ENCODE data around the gene CTNNA3.

The CTNNA3 gene

DNA sequence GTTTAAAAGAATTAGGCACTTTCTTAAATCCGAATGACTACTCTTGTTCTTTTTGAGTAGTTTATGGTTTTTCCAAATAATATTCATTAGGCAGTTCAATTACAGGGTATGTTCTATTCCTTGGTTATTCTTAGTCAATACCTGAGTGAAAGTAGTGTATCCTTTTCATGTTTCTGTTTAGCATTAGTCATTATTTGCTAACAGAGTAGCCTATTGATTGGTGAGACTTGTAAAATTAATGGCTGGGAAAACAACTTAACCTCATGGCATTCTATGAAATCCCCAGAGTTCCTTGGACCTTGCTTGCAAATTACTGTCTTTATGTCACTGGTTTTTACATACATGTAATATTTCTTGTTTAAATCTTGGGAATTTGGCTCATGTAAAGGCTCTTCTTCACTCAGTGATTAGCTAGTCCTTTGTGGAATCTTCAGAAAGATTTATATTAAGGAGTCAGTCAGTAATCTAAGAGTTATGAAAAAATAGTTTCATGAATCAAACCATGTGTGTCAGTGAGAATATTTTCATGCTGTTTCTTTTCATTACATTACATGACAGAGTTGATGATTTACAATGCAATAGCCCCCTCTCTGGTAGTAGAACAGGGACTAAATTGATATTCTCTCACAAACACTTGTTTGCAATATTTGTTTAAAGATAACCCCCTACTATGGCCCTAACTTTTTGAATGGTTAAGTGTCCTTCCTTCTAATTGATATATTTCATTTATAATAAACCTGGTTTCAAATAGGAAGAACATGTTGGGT is 851.6 kb downstream of the CTNNA3 start:
- no peak for FAIRE-seq

DNA sequence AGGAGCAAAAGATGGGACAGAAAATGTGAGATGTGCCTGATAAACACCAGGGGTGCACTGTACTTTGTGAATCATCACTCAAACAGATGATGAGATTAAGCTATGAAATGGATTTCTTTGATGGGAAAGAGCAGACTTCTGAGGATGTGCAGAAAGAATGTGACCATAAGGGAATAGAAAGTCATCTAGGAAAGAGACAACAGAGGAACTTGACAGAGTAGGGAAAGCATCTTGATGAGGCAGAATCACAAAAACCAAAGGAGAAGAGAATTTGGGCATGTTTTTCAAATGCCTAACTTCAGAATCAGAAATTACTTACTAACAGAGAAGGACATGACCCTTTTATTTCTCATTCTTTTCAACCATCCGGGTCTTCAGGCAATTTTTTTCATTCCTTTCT is 852.6 kb downstream of the CTNNA3 start:
- no peak for FAIRE-seq

DNA sequence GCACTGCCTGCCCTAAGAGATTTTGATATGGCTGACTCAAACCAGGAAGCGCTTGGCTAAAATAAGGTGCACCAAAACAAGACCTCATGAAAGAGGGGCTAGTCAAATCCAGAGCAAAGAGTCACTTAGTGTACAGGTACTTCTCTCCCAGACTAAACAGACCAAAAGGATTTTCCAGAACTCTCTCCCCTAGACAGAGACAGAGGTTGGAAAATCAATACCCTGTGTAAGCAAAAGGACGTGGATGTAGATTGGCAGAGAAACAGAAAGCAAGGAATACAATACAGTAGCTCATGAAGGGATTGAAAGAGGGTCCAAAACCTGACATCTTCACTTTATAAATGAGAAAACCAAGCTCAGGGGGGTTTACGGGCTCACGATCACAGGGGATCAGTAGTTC is 853.1 kb downstream of the CTNNA3 start:
- FAIRE-seq = no peak

DNA sequence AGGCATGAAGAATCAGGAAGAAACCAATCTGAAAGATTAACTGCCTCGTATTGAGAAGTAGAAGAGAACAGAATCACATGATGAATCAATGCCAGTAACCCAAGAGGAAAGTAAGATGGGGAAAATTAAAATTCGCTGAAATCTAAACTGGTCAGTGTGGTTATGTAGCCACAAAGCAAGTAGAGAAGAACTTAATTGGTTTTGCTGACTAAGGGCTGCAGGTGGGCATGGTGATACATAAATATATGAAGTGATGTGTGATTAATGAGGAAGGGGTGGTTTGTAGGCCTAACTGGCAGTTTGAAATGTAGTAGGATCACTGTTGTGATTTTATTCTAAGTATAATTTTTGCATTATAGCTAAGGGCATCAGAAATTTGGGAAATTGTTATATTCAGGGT is 853.6 kb downstream of the CTNNA3 start:
- FAIRE-seq = no peak

DNA sequence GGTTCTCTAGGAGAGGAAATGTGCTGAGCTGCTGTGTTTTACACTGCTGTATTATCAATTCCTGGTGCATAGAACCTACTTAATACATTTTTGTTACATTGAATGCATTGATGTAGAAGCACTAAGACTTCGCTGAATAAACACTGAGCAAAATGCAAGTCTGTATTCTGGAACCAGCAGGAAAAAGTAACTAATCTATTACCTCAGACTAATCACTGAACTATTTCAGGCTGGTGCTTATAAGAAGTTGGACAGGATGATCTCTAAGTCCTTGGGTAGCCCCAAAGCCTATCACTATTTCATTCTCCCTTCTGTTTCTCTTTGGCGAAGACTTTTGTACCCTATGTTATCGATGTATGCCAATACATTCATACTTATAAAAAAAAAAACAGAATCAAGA is 857.3 kb downstream of the CTNNA3 start:
- FAIRE-seq = no peak

DNA sequence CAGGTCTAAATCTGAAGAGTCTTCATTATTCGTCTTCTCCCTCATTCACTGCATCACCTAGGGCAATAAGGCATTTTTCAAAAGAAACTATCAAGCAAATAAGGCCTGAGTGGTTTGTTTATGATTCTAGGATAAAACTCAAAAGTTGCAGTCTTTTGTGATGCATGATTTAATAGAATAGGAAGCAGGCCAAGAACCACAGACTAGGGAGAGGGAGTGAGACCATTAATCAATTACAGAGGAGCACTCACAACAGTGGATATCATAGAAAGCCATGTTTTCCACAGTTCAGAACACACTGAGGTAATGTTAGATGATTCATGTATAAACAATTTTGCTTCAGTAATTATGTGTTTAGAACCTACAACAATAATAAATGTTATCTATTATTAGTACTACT is 858.0 kb downstream of the CTNNA3 start:
- FAIRE-seq = no peak

DNA sequence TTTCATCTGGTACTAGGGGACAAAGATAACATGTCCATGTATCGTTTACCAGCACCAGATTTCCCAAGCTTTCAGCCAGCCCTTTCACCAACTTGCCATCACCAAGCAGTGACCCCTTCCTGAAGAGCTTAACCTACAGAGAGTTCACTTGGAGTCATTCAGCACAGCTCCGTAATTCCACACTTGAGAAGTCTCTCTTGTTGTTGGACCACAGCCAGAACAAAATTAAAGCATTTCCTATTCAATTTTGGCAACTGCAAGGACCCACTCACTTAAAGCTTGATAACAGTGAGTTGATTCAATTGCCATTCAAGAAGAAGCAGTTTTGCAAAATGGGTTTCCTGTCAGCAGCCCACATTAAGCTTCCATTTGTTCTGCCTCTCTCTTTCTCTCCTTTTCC is 858.7 kb downstream of the CTNNA3 start:
- no peak for FAIRE-seq

DNA sequence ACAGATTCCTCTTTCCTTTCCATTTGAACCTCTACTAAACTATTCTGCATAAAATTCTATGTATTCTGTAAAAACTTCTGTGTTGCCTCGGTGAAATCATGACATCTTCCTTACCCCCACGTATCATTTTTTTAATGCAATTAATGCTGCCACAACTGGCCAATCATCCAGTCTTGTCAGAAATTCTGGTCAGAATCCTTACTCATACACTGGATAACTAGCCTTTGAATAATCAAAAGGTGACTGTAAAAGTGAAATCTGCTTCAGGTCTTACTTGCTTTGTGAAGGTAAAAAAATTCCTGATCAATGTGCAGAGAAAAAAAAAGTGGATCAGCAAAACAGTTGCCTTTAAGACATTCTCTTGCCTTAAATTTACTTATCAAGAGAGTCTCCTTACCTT is 859.2 kb downstream of the CTNNA3 start:
- no peak for FAIRE-seq

DNA sequence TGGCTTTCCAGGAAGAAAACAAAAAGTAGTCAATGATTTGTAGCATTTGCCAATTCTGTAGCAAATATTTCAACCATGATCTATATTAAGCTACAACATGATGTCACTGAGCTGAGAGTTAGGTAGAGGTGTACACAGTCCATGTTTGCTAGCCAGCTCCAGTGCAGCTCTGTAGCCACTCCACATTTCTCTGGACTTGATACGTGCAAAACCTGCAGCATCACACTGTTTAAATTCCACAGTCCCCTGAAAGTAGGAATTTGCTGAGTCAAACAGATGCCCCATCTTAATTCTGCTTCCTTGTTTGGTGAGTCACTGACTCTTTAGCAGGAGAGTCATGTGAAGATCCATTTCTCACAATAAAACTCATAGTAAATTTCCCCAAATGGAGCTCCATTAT is 859.9 kb downstream of the CTNNA3 start:
- no peak for FAIRE-seq

DNA sequence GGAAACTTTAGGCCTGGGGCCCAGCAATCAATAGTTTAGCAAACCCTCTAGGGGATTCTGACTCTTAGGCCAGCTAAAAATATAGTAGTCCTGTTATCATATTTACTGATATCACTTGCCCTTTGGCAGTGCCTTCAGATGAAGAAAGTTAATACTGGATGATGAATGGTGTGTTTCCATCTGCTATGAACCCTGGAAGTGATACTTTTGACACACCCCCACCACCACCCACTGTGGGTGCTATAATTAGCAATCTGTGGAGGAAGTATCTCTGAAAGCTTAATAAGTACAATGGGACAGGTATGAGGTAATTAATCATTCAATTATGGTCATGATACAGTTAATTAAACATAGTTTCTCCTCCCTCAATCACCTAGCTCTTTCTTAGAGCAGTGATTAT is 860.6 kb downstream of the CTNNA3 start:
- no peak for FAIRE-seq

DNA sequence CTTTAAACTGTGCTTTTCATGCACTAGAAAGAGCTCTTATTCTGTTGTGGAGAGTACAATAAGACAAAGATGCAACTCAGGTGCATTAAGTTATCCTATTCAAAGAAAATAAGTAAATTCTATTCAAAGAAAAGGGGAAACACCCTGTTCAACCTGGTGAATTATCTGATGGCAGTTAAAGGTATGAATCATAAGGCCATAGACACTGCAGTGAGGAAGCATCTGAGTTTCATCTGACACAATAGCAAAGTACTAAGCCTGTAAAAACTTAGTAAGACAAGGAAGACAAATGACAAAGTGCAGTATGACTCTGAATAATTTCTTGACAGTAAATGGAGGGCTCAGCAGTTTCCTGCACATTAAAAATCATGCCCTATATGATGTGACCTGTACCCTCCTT is 861.2 kb downstream of the CTNNA3 start:
- FAIRE-seq = no peak

DNA sequence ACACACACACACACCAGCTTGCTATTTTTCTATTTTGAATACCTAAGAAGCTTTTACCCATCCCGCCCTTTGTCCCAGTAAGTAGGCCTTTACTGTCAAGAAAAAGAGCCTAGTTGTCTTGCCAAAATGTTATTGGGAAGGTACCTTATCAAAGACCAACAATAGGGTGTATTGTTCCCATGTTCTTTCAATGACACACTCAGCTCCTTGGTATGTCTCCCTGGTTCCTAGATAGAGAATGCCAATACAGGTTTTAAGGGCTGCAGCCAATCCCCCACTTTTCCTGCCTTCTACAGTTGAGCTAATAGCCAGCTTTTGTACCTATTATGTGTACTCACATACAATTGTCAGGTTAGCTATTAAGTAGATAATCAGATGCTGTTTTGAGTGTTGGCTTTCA is 862.1 kb downstream of the CTNNA3 start:
- no peak for FAIRE-seq

DNA sequence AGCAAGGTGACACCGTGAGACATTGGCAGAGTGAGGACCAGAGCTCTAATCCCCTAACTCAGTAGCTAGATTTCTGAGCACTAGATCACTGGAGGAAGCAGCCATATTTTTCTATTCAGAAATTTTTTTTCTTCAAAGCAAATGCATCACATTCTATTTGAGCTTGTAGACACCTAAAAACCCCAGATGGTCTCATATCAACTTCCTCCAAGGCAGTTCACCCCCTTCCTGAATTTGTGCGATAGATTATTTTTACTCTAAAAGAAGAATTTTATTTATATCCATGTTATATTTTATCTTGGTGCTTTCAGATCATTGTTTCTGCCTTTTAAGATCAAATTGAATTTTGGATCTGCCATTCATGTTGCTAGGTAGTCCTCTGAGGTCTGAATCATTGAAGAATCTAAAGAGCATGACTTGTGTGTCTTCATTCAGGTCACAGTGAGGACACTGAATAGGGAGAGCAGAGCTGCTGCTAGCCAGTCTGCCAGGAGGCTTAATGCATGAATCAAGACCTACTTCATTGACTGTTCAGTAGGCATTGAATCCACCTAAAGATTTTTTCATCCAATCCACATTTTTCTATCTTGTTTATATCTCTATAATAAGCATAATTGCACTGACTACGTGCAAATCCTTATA is 863.1 kb downstream of the CTNNA3 start:
- FAIRE-seq = no peak

DNA sequence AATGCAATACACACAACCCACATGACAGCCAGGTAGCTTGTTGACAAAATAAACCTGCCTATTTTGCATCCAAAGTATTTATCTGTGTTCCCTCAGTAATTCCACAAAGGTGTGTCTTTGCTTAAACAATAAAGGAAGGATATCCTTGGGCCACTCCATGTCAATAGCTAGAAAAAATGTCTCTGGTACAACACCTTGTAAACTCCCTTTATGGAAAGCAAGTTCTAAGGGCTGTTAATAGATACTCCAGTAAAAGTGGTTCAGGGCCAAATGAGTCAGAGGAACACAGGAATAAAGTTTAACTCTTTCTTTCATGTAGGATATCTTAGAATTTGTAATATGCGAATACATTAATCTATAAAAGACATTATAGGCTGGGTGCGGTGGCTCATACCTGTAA is 867.0 kb downstream of the CTNNA3 start:
- no peak for FAIRE-seq

DNA sequence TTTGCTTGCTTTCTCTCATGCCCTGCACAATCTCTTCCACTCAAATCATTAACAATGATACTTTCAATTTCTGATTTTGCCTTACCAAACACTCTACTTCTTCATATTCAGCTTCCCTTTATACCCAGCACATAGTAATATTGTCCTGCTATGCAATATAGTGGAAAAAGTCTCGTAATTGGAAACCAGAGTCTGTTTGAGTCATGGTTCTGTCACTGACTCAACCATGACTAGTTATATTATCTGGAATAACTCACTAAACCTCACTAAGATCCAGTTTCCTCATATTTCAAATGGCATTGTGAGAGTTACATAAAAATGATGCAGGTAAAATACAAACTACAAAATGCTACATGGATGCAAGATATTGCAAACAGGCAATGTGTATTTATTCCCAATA is 868.6 kb downstream of the CTNNA3 start:
- FAIRE-seq = no peak

DNA sequence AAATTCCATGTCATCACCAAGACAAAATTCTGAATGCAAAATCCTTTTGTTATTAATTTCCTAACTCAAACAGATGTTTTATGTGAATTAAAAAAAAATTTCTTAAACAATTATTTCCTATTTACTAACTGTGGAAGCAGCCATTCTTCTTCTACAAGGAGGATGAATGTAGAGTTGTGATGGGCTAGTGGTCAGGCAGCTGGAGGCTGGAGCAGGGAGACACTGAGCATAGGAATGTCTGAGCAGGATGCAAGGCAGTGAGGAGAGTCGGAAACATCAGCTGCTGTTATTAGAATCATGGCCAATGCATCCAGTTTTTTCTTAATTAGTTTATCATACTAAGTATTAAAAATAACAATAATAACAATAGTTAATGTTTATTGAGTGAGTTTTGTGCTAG is 872.7 kb downstream of the CTNNA3 start:
- no peak for FAIRE-seq

DNA sequence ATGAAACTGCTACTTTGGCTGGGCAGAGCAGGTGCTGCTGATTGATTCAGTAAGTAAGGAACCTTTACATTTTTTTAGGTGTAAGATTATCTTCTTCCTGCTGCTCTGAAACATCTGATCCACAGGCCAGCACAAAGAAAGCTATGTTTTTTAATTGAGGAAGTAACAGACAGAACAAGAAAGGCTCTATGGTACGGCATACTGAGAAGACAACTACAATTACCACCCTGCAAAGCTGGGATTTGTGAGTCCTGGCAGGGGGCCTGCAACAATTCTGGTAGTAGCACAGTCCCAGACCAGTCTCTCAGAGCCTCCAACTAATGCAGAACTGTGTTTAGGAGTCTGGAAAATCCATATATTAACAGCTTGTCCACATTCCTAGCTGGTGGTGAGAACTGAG is 873.2 kb downstream of the CTNNA3 start:
- no peak for FAIRE-seq

DNA sequence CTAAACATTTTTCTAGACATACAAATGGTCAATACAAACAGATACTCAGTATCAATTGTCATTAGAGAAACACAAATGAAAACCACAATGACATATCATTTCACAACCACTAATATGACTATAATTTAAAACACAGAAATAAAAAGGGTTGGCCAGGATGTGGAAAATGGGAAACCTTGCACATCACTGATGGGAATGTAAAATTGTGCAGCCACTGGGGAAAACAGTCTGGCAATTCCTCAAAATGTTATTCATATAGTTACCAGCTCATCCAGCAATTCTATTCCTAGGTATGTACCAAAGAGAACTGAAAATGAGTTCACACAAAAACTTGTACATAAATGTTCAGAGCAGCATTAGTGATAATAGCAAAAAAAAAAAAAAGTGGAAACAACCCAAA is 876.3 kb downstream of the CTNNA3 start:
- FAIRE-seq = no peak

DNA sequence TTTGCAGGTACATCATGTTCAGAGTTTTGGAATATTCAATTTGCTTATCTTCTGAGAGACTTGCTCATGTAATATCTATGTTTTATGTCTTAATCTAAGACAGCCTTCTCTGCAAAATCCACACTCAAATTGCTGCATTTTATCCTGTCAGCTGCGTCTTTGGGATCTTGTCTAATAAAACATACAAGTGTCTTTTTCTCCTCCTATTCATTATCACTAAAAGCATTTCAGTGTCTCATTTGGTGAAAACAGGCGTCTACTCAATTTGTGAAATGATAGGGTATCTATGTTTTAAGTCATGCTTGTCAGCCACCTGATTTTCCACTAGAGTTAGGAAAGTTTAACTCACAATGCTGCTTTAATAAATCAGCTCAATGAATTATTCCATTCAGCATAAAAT is 882.9 kb downstream of the CTNNA3 start:
- FAIRE-seq = no peak

DNA sequence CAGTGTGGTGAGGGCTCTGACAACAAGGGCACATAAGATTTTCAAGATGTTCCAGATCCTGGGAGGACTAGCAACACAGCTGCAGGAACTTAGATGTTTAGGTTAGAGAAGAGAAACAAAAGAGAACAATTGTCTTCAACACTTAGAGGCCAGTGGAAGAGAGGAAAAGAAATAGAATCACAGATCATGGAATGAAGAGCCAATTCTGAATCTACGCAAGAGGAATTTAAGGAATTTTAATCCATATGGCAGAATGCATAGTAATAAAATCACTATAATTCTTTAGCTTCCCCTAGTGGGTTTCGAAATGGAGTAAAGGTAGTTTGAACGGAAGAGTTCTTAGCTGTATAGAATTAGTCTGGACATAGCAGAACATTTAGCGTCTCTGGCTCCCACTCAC is 884.8 kb downstream of the CTNNA3 start:
- FAIRE-seq = no peak

DNA sequence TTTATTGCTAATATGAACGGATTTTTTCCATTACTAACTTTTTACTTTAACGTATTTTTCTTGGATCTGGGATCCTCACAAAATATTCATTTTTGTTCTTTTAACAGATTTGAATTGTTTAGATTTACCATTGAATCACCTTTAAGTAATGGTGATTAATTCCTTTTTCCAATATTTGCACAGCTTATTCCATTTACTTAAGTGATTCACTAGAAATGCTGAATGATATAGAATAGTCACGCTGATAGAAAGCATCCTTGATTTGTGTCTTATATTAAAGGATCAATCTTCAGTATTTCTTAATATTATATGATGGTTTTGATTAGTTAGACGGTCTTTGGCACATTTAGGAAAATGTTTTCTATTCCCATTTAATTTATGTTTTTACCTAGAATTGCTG is 886.6 kb downstream of the CTNNA3 start:
- FAIRE-seq = no peak

DNA sequence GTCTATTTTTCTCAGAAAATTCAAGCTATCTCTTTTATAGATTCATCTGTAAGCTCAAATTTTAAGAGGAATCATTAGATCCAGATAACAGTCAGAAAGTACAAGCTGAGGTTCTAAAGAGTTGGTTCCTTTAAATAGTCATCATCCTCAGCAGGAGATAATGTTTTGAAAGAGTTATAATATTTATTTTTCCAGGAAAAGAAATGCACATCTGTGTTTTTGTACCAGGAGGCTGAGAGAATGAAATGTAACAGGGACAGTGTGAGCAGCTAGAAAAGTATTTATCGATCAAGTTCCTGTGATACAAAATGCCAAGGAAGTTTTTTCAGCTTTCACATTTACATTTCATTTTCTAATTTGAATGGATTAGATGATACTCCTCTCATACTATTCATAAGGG is 890.4 kb downstream of the CTNNA3 start:
- no peak for FAIRE-seq

DNA sequence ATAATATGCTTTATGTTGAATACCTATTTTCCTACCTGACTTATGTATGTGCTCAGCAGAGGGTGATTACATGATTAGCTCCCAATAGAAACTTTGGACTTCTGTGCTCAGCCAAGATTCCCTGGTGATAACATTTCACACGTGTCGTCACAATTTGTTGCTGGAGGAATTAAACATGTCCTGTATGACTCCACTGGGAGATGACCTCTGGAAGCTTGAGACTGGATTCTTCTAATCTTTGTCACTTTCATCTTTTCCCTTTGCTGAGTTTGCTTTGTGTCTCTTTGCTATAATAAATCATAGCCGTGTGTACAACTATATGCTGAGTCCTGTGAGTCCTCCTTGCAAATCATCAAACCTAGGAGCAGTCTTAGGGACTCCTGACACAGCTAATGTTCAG is 891.0 kb downstream of the CTNNA3 start:
- FAIRE-seq = no peak

DNA sequence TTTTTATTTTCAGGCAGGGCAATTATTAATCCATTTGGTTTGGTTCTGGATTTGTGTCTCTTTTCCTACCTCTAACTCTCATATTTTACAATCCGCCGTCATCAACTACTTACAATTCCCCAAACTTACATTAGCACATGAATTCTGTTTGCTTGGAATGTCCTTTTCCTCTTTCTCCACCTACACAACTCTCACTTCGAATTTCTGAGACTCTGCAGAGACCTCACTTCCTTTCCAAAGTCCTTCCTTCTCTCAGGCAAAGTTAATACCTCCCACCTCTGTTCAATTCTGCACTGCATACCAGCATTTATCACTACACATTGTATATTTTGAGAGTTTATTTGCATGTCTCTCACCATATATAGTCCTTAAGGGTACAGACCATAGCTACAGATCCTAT is 892.8 kb downstream of the CTNNA3 start:
- FAIRE-seq = no peak

DNA sequence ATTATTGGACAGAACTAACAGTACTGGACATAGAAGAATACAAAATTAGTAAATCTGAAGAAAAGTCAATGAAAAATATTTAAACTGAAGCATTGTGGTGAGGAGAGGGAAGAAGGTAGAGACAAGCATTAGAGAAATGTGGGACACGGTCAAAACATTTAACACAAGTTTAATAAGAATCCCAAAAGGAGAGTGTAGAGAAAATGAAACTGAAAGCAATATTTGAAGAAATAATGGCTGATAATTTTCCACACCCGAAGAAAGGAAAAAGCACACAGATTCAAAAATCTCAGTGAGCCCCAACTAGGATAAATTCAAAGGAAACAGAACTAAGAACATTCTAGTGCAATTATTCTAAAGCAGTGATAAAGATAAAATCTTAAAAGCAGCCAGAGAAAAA is 896.5 kb downstream of the CTNNA3 start:
- FAIRE-seq = no peak

Data from endometrium (tissue), 2 donors.